ENCODE measurements around the gene DZIP1L.
"Not testable (repeated sequence)": the region's sequence is repeated elsewhere in the genome, so short reads cannot be mapped to it uniquely, and the experiment has no call there.

DZIP1L gene

DNA sequence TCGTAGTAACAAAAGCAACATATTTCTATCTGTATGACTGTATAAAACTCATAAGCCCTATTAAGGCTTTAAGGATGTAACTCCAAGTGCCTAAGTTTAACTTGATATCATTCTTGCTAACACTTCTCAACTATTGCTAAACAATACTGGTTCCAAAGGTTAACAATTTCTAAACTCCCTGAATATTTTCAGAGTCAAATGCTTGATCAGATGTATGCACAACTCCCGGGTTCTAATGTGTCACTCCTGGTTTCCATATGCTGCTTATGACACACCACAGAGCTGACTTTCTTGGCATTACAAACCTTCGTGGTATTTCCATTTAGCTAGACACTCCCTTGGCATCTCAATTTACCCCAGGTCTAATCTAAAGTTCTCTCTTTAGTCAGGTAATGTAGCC, 26.3 kb downstream of the DZIP1L start:
- peak; percentile 99 for ATAC-seq
- TF ChIP-seq ISL1 (CRISPR knock-in tag; IDR thresholded peaks at IDR 0.05) = peak; percentile 78
- TF ChIP-seq, protein P1, sequence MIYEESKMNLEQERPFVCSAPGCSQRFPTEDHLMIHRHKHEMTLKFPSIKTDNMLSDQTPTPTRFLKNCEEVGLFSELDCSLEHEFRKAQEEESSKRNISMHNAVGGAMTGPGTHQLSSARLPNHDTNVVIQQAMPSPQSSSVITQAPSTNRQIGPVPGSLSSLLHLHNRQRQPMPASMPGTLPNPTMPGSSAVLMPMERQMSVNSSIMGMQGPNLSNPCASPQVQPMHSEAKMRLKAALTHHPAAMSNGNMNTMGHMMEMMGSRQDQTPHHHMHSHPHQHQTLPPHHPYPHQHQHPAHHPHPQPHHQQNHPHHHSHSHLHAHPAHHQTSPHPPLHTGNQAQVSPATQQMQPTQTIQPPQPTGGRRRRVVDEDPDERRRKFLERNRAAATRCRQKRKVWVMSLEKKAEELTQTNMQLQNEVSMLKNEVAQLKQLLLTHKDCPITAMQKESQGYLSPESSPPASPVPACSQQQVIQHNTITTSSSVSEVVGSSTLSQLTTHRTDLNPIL (CRISPR knock-in tag; IDR thresholded peaks at IDR 0.05; ENCODE audit: low read depth) = no peak
- TF ChIP-seq SNAI2 (CRISPR knock-in tag; IDR thresholded peaks at IDR 0.05) = no peak

DNA sequence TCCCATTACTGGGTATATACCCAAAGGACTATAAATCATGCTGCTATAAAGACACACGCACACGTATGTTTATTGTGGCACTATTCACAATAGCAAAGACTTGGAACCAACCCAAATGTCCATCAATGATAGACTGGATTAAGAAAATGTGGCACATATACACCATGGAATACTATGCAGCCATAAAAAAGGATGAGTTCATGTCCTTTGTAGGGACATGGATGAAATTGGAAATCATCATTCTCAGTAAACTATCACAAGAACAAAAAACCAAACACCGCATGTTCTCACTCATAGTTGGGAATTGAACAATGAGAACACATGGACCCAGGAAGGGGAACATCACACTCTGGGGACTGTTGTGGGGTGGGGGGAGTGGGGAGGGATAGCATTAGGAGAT, 29.7 kb downstream of the DZIP1L start:
- ATAC-seq = not testable (repeated sequence)

DNA sequence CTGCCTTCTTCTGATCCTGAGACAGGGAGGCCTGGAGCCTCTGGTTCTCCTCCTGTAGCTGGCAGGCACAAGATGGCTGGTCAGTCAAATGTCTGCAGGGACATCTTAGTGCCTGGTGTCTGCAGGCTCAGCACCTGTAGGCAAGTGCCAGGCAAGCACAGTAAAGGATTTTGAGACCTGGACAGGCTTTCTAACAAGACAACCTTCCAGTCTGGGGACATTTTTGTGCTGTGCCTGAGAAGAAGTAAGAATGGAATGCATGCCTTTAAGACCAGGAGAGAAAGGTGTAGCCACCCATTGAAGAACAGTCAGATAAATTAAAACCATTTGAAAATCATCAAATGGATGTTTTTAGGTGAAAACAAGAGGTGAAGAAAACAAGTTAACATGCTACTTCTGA, 31.2 kb downstream of the DZIP1L start:
- TF ChIP-seq ZNF565 (CRISPR knock-in tag; conservative IDR thresholded peaks at IDR 0.05; ENCODE audit: low read depth) (no peak), ZFP30 (CRISPR knock-in tag; IDR thresholded peaks at IDR 0.05) (no peak), ZC3H10 (CRISPR knock-in tag; IDR thresholded peaks at IDR 0.05) (no peak), ZFP3 (CRISPR knock-in tag; IDR thresholded peaks at IDR 0.05) (no peak), ZNF8 (CRISPR knock-in tag; IDR thresholded peaks at IDR 0.05) (no peak)
- ATAC-seq = no peak

DNA sequence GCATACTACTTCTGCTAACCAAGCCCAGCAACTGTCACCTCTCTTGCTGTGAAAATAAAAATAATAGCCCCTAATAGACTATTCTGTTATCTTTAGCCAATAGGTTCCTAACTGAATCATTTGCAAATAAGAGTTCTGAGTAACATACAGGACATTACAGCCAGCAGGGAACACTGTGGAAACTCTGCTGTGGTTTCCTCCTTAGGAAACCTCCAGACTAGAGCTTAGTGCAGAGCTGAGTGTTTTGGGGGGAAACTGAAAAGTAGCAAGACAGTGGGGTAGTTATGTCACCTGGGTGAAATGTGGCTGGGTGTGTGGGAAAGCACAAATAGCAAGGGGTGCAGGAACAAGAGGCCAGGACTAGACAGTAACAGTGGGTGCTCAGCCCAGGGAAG, 32.4 kb downstream of the DZIP1L start:
- no peak for ATAC-seq
- no peak for TF ChIP-seq TOX (CRISPR knock-in tag; IDR thresholded peaks at IDR 0.05; ENCODE audit: borderline replicate concordance)
- TF ChIP-seq, protein P2, sequence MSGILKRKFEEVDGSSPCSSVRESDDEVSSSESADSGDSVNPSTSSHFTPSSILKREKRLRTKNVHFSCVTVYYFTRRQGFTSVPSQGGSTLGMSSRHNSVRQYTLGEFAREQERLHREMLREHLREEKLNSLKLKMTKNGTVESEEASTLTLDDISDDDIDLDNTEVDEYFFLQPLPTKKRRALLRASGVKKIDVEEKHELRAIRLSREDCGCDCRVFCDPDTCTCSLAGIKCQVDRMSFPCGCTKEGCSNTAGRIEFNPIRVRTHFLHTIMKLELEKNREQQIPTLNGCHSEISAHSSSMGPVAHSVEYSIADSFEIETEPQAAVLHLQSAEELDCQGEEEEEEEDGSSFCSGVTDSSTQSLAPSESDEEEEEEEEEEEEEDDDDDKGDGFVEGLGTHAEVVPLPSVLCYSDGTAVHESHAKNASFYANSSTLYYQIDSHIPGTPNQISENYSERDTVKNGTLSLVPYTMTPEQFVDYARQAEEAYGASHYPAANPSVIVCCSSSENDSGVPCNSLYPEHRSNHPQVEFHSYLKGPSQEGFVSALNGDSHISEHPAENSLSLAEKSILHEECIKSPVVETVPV (CRISPR knock-in tag; IDR thresholded peaks at IDR 0.05) = no peak
- no peak for TF ChIP-seq ZNF8 (CRISPR knock-in tag; IDR thresholded peaks at IDR 0.05)
- TF ChIP-seq, protein P3, sequence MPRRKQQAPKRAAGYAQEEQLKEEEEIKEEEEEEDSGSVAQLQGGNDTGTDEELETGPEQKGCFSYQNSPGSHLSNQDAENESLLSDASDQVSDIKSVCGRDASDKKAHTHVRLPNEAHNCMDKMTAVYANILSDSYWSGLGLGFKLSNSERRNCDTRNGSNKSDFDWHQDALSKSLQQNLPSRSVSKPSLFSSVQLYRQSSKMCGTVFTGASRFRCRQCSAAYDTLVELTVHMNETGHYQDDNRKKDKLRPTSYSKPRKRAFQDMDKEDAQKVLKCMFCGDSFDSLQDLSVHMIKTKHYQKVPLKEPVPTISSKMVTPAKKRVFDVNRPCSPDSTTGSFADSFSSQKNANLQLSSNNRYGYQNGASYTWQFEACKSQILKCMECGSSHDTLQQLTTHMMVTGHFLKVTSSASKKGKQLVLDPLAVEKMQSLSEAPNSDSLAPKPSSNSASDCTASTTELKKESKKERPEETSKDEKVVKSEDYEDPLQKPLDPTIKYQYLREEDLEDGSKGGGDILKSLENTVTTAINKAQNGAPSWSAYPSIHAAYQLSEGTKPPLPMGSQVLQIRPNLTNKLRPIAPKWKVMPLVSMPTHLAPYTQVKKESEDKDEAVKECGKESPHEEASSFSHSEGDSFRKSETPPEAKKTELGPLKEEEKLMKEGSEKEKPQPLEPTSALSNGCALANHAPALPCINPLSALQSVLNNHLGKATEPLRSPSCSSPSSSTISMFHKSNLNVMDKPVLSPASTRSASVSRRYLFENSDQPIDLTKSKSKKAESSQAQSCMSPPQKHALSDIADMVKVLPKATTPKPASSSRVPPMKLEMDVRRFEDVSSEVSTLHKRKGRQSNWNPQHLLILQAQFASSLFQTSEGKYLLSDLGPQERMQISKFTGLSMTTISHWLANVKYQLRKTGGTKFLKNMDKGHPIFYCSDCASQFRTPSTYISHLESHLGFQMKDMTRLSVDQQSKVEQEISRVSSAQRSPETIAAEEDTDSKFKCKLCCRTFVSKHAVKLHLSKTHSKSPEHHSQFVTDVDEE (CRISPR knock-in tag; IDR thresholded peaks at IDR 0.05) = no peak
- no peak for TF ChIP-seq PPARA (CRISPR knock-in tag; IDR thresholded peaks at IDR 0.05; ENCODE audit: borderline replicate concordance)
- no peak for TF ChIP-seq BACH2 (CRISPR knock-in tag; IDR thresholded peaks at IDR 0.05; ENCODE audit: borderline replicate concordance)
- TF ChIP-seq ZFP30 (CRISPR knock-in tag; IDR thresholded peaks at IDR 0.05) = no peak
- no peak for TF ChIP-seq ZFP3 (CRISPR knock-in tag; IDR thresholded peaks at IDR 0.05)
- no peak for TF ChIP-seq CSDC2 (CRISPR knock-in tag; IDR thresholded peaks at IDR 0.05)
- no peak for TF ChIP-seq ISL1 (CRISPR knock-in tag; IDR thresholded peaks at IDR 0.05)
- no peak for TF ChIP-seq OSR1 (CRISPR knock-in tag; IDR thresholded peaks at IDR 0.05)
- no peak for TF ChIP-seq SNAI2 (CRISPR knock-in tag; IDR thresholded peaks at IDR 0.05)
- TF ChIP-seq, protein P4, sequence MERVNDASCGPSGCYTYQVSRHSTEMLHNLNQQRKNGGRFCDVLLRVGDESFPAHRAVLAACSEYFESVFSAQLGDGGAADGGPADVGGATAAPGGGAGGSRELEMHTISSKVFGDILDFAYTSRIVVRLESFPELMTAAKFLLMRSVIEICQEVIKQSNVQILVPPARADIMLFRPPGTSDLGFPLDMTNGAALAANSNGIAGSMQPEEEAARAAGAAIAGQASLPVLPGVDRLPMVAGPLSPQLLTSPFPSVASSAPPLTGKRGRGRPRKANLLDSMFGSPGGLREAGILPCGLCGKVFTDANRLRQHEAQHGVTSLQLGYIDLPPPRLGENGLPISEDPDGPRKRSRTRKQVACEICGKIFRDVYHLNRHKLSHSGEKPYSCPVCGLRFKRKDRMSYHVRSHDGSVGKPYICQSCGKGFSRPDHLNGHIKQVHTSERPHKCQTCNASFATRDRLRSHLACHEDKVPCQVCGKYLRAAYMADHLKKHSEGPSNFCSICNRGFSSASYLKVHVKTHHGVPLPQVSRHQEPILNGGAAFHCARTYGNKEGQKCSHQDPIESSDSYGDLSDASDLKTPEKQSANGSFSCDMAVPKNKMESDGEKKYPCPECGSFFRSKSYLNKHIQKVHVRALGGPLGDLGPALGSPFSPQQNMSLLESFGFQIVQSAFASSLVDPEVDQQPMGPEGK (CRISPR knock-in tag; IDR thresholded peaks at IDR 0.05; ENCODE audit: borderline replicate concordance) = no peak
- TF ChIP-seq, protein P5, sequence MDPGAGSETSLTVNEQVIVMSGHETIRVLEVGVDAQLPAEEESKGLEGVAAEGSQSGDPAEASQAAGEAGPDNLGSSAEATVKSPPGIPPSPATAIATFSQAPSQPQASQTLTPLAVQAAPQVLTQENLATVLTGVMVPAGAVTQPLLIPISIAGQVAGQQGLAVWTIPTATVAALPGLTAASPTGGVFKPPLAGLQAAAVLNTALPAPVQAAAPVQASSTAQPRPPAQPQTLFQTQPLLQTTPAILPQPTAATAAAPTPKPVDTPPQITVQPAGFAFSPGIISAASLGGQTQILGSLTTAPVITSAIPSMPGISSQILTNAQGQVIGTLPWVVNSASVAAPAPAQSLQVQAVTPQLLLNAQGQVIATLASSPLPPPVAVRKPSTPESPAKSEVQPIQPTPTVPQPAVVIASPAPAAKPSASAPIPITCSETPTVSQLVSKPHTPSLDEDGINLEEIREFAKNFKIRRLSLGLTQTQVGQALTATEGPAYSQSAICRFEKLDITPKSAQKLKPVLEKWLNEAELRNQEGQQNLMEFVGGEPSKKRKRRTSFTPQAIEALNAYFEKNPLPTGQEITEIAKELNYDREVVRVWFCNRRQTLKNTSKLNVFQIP (CRISPR knock-in tag; IDR thresholded peaks at IDR 0.05; ENCODE audit: borderline replicate concordance, low read depth) = no peak
- no peak for TF ChIP-seq ZNF565 (CRISPR knock-in tag; conservative IDR thresholded peaks at IDR 0.05; ENCODE audit: low read depth)
- no peak for TF ChIP-seq RARB (CRISPR knock-in tag; IDR thresholded peaks at IDR 0.05)
- no peak for TF ChIP-seq ZC3H10 (CRISPR knock-in tag; IDR thresholded peaks at IDR 0.05)
- TF ChIP-seq ZNF70 (CRISPR knock-in tag; IDR thresholded peaks at IDR 0.05) = no peak
- no peak for TF ChIP-seq ARNTL (CRISPR knock-in tag; IDR thresholded peaks at IDR 0.05; ENCODE audit: borderline replicate concordance, low read depth)
- TF ChIP-seq GLIS3 (CRISPR knock-in tag; IDR thresholded peaks at IDR 0.05) = no peak
